GM12878 (cell line): ENCODE measurements around the gene FAM3B. TPM values are rescaled to one million over a fixed set of nuclear protein-coding genes. Genes with fewer than 3 reads are reported as not detected.

Experiments
- ATAC-seq: fragments of 200-7000 bp; cut with Tn5 transposase; 3 replicates; pipeline ENCODE4 v1.9.1; 2020; ENCODE audit warnings: mild to moderate bottlenecking, moderate library complexity
- BruUV-seq: library from RNA; stranded (reverse); fragments of 400-500 nt; replicated peaks from 2 replicates; lab custom pipeline; 2021; lab: Mats Ljungman, UMichigan
- CTCF ChIA-PET: fragments of 300-600 bp; sonication (Branson Sonifier 250); formaldehyde crosslinking; extraction: SDS; loops from one replicate; lab custom pipeline; 2021; ENCODE audit warnings: inconsistent platforms; lab: Yijun Ruan, JAX
- POLR2A ChIA-PET: fragments of 350-600 bp; formaldehyde crosslinking; extraction: SDS; loops from one replicate; lab custom pipeline; 2021; ENCODE audit warnings: inconsistent platforms; lab: Charles Lee
- RAD21 ChIA-PET: fragments of 300-600 bp; sonication (Branson Sonifier 250); formaldehyde crosslinking; loops from one replicate; lab custom pipeline; 2023; ENCODE audit warnings: antibody characterized with exemption; ENCODE audit not compliant: unreplicated experiment; lab: Charles Lee
- SMC1A ChIA-PET: fragments of 300-600 bp; sonication (Branson Sonifier 250); formaldehyde crosslinking; loops from one replicate; lab custom pipeline; 2023; ENCODE audit not compliant: unreplicated experiment, uncharacterized antibody; lab: Charles Lee
- DNase-seq: peaks from one replicate; pipeline ENCODE4 v3.0.0-alpha.2; 2011; ENCODE audit warnings: low read depth, low spot score
- FAIRE-seq: peaks from 3 replicates; lab custom pipeline; 2011; peaks lifted over from hg19 to GRCh38; lab: Jason Lieb, UNC
- H2AFZ ChIP-seq: 2 replicates; pipeline ENCODE4 v1.6.0; 2011; ENCODE audit warnings: low read depth, low read length, control low read depth; ENCODE audit not compliant: control insufficient read depth
- H3K27ac ChIP-seq: 2 replicates; pipeline ENCODE4 v1.5.1; 2011; ENCODE audit warnings: control low read depth; ENCODE audit not compliant: control insufficient read depth, insufficient read depth
- H3K27me3 ChIP-seq, 2 experiments: replicated peaks in 1 of 2; 2 replicates each; pipeline versions ENCODE4 v1.6.0 to v1.6.1; 2011; ENCODE audit warnings: low read length in 1 of 2; ENCODE audit not compliant: control insufficient read depth in 2 of 2, insufficient read depth in 2 of 2
- H3K36me3 ChIP-seq, 2 experiments: 2 replicates each; pipeline ENCODE4 v1.5.1; 2011; ENCODE audit warnings: low read length in 1 of 2; ENCODE audit not compliant: control insufficient read depth in 2 of 2, insufficient read depth in 2 of 2
- H3K4me1 ChIP-seq: 2 replicates; pipeline ENCODE4 v1.6.1; 2011; ENCODE audit warnings: mild to moderate bottlenecking, low read length, moderate library complexity, mixed read lengths; ENCODE audit not compliant: control insufficient read depth, insufficient read depth
- H3K4me2 ChIP-seq: 2 replicates; pipeline ENCODE4 v1.6.0; 2011; ENCODE audit warnings: control low read depth; ENCODE audit not compliant: control insufficient read depth, insufficient read depth
- H3K4me3 ChIP-seq: fragments of 200-600 bp; sonication (generic); 2 replicates; pipeline ENCODE4 v1.5.1; 2016
- H3K79me2 ChIP-seq: 2 replicates; pipeline ENCODE4 v1.6.0; 2011; ENCODE audit warnings: low read length; ENCODE audit not compliant: control insufficient read depth, insufficient read depth
- H3K9ac ChIP-seq: 2 replicates; pipeline ENCODE4 v1.8.0; 2011; ENCODE audit warnings: low read length, control low read depth, mixed read lengths; ENCODE audit not compliant: control insufficient read depth, insufficient read depth
- H3K9me3 ChIP-seq: replicated peaks from 3 replicates; pipeline ENCODE4 v1.5.1; 2011; ENCODE audit warnings: mild to moderate bottlenecking, low read length; ENCODE audit not compliant: control insufficient read depth, insufficient read depth
- H4K20me1 ChIP-seq: 2 replicates; pipeline ENCODE4 v1.6.0; 2011; ENCODE audit not compliant: control insufficient read depth, insufficient read depth
- CBX5 ChIP-seq: sonication (generic); IDR thresholded peaks from 2 replicates; pipeline ENCODE4 v1.6.1; 2016; ENCODE audit warnings: low read depth, moderate library complexity, mild to moderate bottlenecking, inconsistent platforms
- ELK1 ChIP-seq: IDR thresholded peaks from 2 replicates; pipeline ENCODE4 v1.6.1; 2012; ENCODE audit warnings: low read depth, low read length, improper control_type of control experiment
- ESRRA ChIP-seq: IDR thresholded peaks from 2 replicates; pipeline ENCODE4 v1.6.1; 2012; ENCODE audit warnings: mild to moderate bottlenecking, low read length, improper control_type of control experiment
- ETV6 ChIP-seq, 2 experiments: fragments of 450-650 bp in 1 of 2; IDR thresholded peaks in 1 of 2; conservative IDR thresholded peaks in 1 of 2; 2 replicates each; pipeline ENCODE4 v1.6.1; 2014; ENCODE audit warnings: antibody characterized with exemption in 1 of 2, borderline replicate concordance in 1 of 2, low read depth in 1 of 2, mild to moderate bottlenecking in 1 of 2, moderate library complexity in 1 of 2
- IKZF2 ChIP-seq, 2 experiments: fragments of 450-650 bp; IDR thresholded peaks; 2 replicates each; pipeline ENCODE4 v1.6.1; 2017; ENCODE audit warnings: mild to moderate bottlenecking in 2 of 2, moderate library complexity in 2 of 2
- KAT2A ChIP-seq: conservative IDR thresholded peaks from 2 replicates; pipeline ENCODE4 v1.6.1; 2011; ENCODE audit warnings: low read depth, low read length; ENCODE audit not compliant: control insufficient read depth
- KLF5 ChIP-seq: fragments of 450-650 bp; IDR thresholded peaks from 2 replicates; pipeline ENCODE4 v1.6.1; 2014; ENCODE audit warnings: mild to moderate bottlenecking; ENCODE audit not compliant: partially characterized antibody
- MAX ChIP-seq: IDR thresholded peaks from 2 replicates; pipeline ENCODE4 v1.6.1; 2012; ENCODE audit warnings: low read depth, low read length, improper control_type of control experiment
- NR2F1 ChIP-seq: fragments of 450-650 bp; conservative IDR thresholded peaks from 2 replicates; pipeline ENCODE4 v1.6.1; 2017; ENCODE audit warnings: mild to moderate bottlenecking
- POLR2A ChIP-seq: IDR thresholded peaks from 2 replicates; pipeline ENCODE4 v1.6.1; 2011; ENCODE audit warnings: low read depth, mild to moderate bottlenecking, low read length
- POLR2AphosphoS5 ChIP-seq: IDR thresholded peaks from 2 replicates; pipeline ENCODE4 v1.6.1; 2011; ENCODE audit warnings: mild to moderate bottlenecking, low read length, inconsistent platforms
- RCOR1 ChIP-seq: conservative IDR thresholded peaks from 2 replicates; pipeline ENCODE4 v1.6.1; 2012; ENCODE audit warnings: low read depth, low read length, improper control_type of control experiment
- SMAD1 ChIP-seq: fragments of 450-650 bp; IDR thresholded peaks from 2 replicates; pipeline ENCODE4 v1.6.1; 2018; ENCODE audit warnings: mild to moderate bottlenecking, low read depth; ENCODE audit not compliant: partially characterized antibody
- SP1 ChIP-seq: IDR thresholded peaks from one replicate; pipeline ENCODE4 v1.6.1; 2011; ENCODE audit warnings: low read depth, low read length
- SUZ12 ChIP-seq: fragments of 200-600 bp; sonication (generic); IDR thresholded peaks from one replicate; pipeline ENCODE4 v1.6.1; 2018; ENCODE audit warnings: antibody characterized with exemption, mild to moderate bottlenecking; ENCODE audit not compliant: unreplicated experiment
- TARDBP ChIP-seq: IDR thresholded peaks from 2 replicates; pipeline ENCODE4 v1.6.1; 2016; ENCODE audit warnings: borderline replicate concordance
- WRNIP1 ChIP-seq: IDR thresholded peaks from 2 replicates; pipeline ENCODE4 v1.6.1; 2011; ENCODE audit warnings: low read depth, low read length, improper control_type of control experiment, borderline replicate concordance
- YY1 ChIP-seq: IDR thresholded peaks from 2 replicates; pipeline ENCODE4 v1.6.1; 2011; ENCODE audit warnings: low read depth, mild to moderate bottlenecking, low read length
- ZBED1 ChIP-seq: IDR thresholded peaks from 2 replicates; pipeline ENCODE4 v1.6.1; 2016; ENCODE audit warnings: borderline replicate concordance
- WGBS: methylation state at CpG from one replicate; pipeline ENCODE4 v1.1.6; 2016; ENCODE audit warnings: low lambda C conversion rate; ENCODE audit not compliant: insufficient replicate concordance, insufficient coverage; ENCODE audit errors: missing lambda C conversion rate; 5-methylcytosine and 5-hydroxymethylcytosine counted together
- in situ Hi-C: fragments of 300-500 bp; cut with MboI; formaldehyde crosslinking; loops from 9 replicates; pipeline ENCODE4 v1.14.3; 2018; ENCODE audit warnings: mixed read lengths
- intact Hi-C: fragments of 100-400 bp; cut with micrococcal nuclease; formaldehyde crosslinking; loops from one replicate; pipeline ENCODE4 v1.14.2; 2022; ENCODE audit not compliant: unreplicated experiment
- polyA plus RNA-seq, 11 experiments: library from polyadenylated mRNA; depleted of rRNA in 4 of 11; unstranded in 6 of 11; stranded (reverse) in 5 of 11; fragments of >200 nt; fragmentation: Nextera tagmentation in 4 of 11; fragmentation: Illumina TruSeq in 1 of 11; extraction: Ambion mirVana in 4 of 11; extraction: Trizol in 1 of 11; gene quantifications; 1 replicate in 1 of 11; 2 replicates in 10 of 11; pipeline versions ENCODE4 v1.2.1 to v1.2.3, GENCODE V29; 2011 to 2016; ENCODE audit warnings: inconsistent platforms in 2 of 11, missing spikeins in 2 of 11, low read depth in 1 of 11
- total RNA-seq, 4 experiments: library from RNA; depleted of rRNA in 3 of 4; stranded (reverse); fragments of >200 nt in 3 of 4; fragmentation: Illumina TruSeq in 1 of 4; extraction: Trizol in 1 of 4; gene quantifications; 2 replicates each; pipeline versions ENCODE4 v1.2.1 to v1.2.3, GENCODE V29; 2013 to 2021

Gene FAM3B
- total and polyA plus RNA-seq, 10 of the 15 experiments (the other 5 are each of a cell fraction or from before 2014, with no cell fraction given): 0.12 TPM; not detected in 9

- POLR2A ChIA-PET: no interaction called here
- WGBS: 99% methylated on average over 10 of the region's 10 CpGs
- no peak overlapping the region for H3K27ac ChIP-seq
- TF ChIP-seq POLR2A (peak; percentile 45), YY1 (no peak), KLF5 (no peak)
- TF ChIP-seq, all 136 proteins: peak for 1
- H3K4me1 ChIP-seq: no peaks in the 10 kb centered on the region
- FAIRE-seq (no peak), DNase-seq (no peak), ATAC-seq (no peak)
- no peaks in the 10 kb centered on the region for H3K9me3 ChIP-seq
- no TSS peak for BruUV-seq
- H3K27me3 ChIP-seq: no peaks in the 10 kb centered on the region
- intact Hi-C loops: no loop called here
- in situ Hi-C loops: no loop called here
- H3K4me3 ChIP-seq: no peak overlapping the region
- H3K36me3 ChIP-seq: peaks cover 20 to 39% of the 10 kb centered on the region in 2 experiments; a peak in 3 of 4 replicates
- RAD21 ChIA-PET: interaction anchor here (0.7 kb wide), 1 partner anchor 120 kb away, joined by 3 read pairs; no protein-coding TSS in a partner anchor
- H3K4me2 ChIP-seq: no peak overlapping the region
- H3K9ac ChIP-seq: no peak overlapping the region
- SMC1A ChIA-PET: interaction anchor here (0.8 to 1.0 kb wide), 2 partner anchors 8 to 9 kb away, joined by 3 to 4 read pairs; no protein-coding TSS in a partner anchor
- no peaks in the 10 kb centered on the region for H3K79me2 ChIP-seq
- CTCF ChIA-PET: interaction anchor here (1.5 kb wide), 1 partner anchor 9 kb away, joined by 7 read pairs; no protein-coding TSS in a partner anchor
- H2AFZ ChIP-seq: no peak overlapping the region
- no peaks in the 10 kb centered on the region for H4K20me1 ChIP-seq
These were observed 86.2 kb downstream of the FAM3B start for GRCh38 chr21:41402796-41403195.

- peaks cover 23 to 35% of the 10 kb centered on the region in 2 experiments; a peak in 3 of 4 replicates for H3K36me3 ChIP-seq
- H3K4me3 ChIP-seq: no peak overlapping the region
- H3K4me2 ChIP-seq: no peak overlapping the region
- FAIRE-seq: no peak
- H4K20me1 ChIP-seq: no peaks in the 10 kb centered on the region
- no peak overlapping the region for H3K9ac ChIP-seq
- no peak for DNase-seq
- intact Hi-C loops: no loop called here
- ChIA-PET SMC1A (interaction anchor here (0.8 kb wide), 1 partner anchor 9 kb away, joined by 3 read pairs; no protein-coding TSS in a partner anchor), RAD21 (interaction anchor here (0.7 kb wide), 1 partner anchor 120 kb away, joined by 3 read pairs; no protein-coding TSS in a partner anchor), POLR2A (no interaction called here), CTCF (interaction anchor here (1.5 kb wide), 1 partner anchor 8 kb away, joined by 7 read pairs; no protein-coding TSS in a partner anchor)
- no peaks in the 10 kb centered on the region for H3K4me1 ChIP-seq
- no peak for ATAC-seq
- WGBS: 96% methylated on average over 9 of the region's 9 CpGs
- no peaks in the 10 kb centered on the region for H3K9me3 ChIP-seq
- no peaks in the 10 kb centered on the region for H3K79me2 ChIP-seq
- no peaks in the 10 kb centered on the region for H3K27me3 ChIP-seq
- no peak overlapping the region for H3K27ac ChIP-seq
- in situ Hi-C loops: no loop called here
- H2AFZ ChIP-seq: no peak overlapping the region
- no TSS peak for BruUV-seq
- TF ChIP-seq SMAD1 (no peak), MAX (no peak), CBX5 (no peak), POLR2A (no peak), SUZ12 (no peak), POLR2AphosphoS5 (no peak), ELK1 (no peak), ESRRA (no peak), IKZF2 (IDR thresholded peaks at IDR 0.05) (no peak), ZBED1 (no peak), NR2F1 (no peak), KAT2A (no peak), SP1 (no peak), ETV6 (conservative IDR thresholded peaks at IDR 0.05 in 1 of 2, IDR thresholded peaks at IDR 0.05 in 1 of 2; ENCODE audit: borderline replicate concordance in 1 of 2, low read depth in 1 of 2) (no peak), TARDBP (no peak), WRNIP1 (no peak), RCOR1 (no peak)
These were observed 86.7 kb downstream of the FAM3B start for GRCh38 chr21:41403331-41403730.
